Measurements from ENCODE around the gene RND2. TPM values are rescaled to one million over a fixed set of nuclear protein-coding genes. Genes with fewer than 3 reads are reported as not detected.

The RND2 gene
- total and polyA plus RNA-seq, 9 of the 15 experiments (the other 6 are each of a cell fraction or from before 2014, with no cell fraction given), result 0.15 to 1.9 (median 0.98) TPM

- TF ChIP-seq CCNT2 (IDR thresholded peaks at IDR 0.05; ENCODE audit: borderline replicate concordance, extremely low read depth, insufficient read length, low read depth, low read length) (no peak), GATAD2A (IDR thresholded peaks at IDR 0.05) (no peak), MTA2 (IDR thresholded peaks at IDR 0.05; ENCODE audit: low read depth) (peak; percentile 74), RBM15 (IDR thresholded peaks at IDR 0.05; ENCODE audit: insufficient read depth, low read length) (no peak), PHTF2 (CRISPR knock-in tag; IDR thresholded peaks at IDR 0.05) (no peak), GABPB2 (CRISPR knock-in tag; conservative IDR thresholded peaks at IDR 0.05) (no peak), ZNF263 (CRISPR knock-in tag; IDR thresholded peaks at IDR 0.05; ENCODE audit: borderline replicate concordance) (peak; percentile 88), MEF2D (tag; conservative IDR thresholded peaks at IDR 0.05; ENCODE audit: low read depth) (peak; percentile 27; the same call in 1 of the 2 replicates), BCL6 (CRISPR knock-in tag; IDR thresholded peaks at IDR 0.05) (no peak), TRIM28 (IDR thresholded peaks at IDR 0.05) (no peak), CBFA2T3 (IDR thresholded peaks at IDR 0.05) (peak; percentile 35; the same call in 1 of the 2 replicates), KLF13 (tag; IDR thresholded peaks at IDR 0.05; ENCODE audit: borderline replicate concordance, low read depth) (no peak), GTF3C2 (IDR thresholded peaks at IDR 0.05; ENCODE audit: borderline replicate concordance, extremely low read depth, insufficient read length) (no peak), HDAC8 (tag; IDR thresholded peaks at IDR 0.05) (no peak)
- TF ChIP-seq, protein P1, sequence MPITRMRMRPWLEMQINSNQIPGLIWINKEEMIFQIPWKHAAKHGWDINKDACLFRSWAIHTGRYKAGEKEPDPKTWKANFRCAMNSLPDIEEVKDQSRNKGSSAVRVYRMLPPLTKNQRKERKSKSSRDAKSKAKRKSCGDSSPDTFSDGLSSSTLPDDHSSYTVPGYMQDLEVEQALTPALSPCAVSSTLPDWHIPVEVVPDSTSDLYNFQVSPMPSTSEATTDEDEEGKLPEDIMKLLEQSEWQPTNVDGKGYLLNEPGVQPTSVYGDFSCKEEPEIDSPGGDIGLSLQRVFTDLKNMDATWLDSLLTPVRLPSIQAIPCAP (CRISPR knock-in tag; IDR thresholded peaks at IDR 0.05; ENCODE audit: borderline replicate concordance), result no peak
These were observed 26.8 kb upstream of the RND2 start, which contains the start of gene RPL27 (continued) for GRCh38 chr17:42997984-42998938.

All from K562 (cell line).